SK-N-SH (cell line): ENCODE data around the gene OVAAL. TPM values are rescaled to one million over a fixed set of nuclear protein-coding genes. Genes with fewer than 3 reads are reported as not detected.

Source experiments
- CTCF ChIA-PET: fragments of 300-600, 350-600 bp; formaldehyde crosslinking; extraction: SDS; loops from one replicate; lab custom pipeline; 2021; lab: Yijun Ruan, JAX
- POLR2A ChIA-PET: fragments of 350-600 bp; sonication (Branson Sonifier 250); formaldehyde crosslinking; extraction: SDS; loops from one replicate; lab custom pipeline; 2020; ENCODE audit warnings: antibody characterized with exemption, inconsistent platforms; lab: Yijun Ruan, JAX
- DNase-seq: peaks from one replicate; pipeline ENCODE4 v3.0.0; 2012
- H2AFZ ChIP-seq: fragments of 200-600 bp; sonication (generic); 2 replicates; pipeline ENCODE4 v1.8.1; 2016; ENCODE audit warnings: antibody characterized with exemption, mild to moderate bottlenecking, low read depth
- H3F3A ChIP-seq: fragments of 200-600 bp; sonication (generic); replicated peaks from 2 replicates; pipeline ENCODE3; 2016; ENCODE audit warnings: antibody characterized with exemption, mild to moderate bottlenecking; ENCODE audit not compliant: insufficient read depth
- H3K27ac ChIP-seq, 2 experiments: fragments of 200-500 bp in 1 of 2; fragments of 200-600 bp in 1 of 2; sonication (Bioruptor generic) in 1 of 2; sonication (generic), shearing (Covaris generic) in 1 of 2; 2 replicates each; pipeline versions ENCODE4 v1.5.1 to v1.6.1; 2014 to 2016; ENCODE audit warnings: low read depth in 2 of 2, inconsistent platforms in 1 of 2, low read length in 1 of 2, mild to moderate bottlenecking in 1 of 2, mixed read lengths in 1 of 2
- H3K27me3 ChIP-seq: fragments of 200-600 bp; sonication (generic), shearing (Covaris generic); 2 replicates; pipeline ENCODE4 v1.6.1; 2016; ENCODE audit warnings: mixed run types; ENCODE audit not compliant: insufficient read depth
- H3K36me3 ChIP-seq, 2 experiments: fragments of 200-500 bp in 1 of 2; fragments of 200-600 bp in 1 of 2; sonication (Bioruptor generic) in 1 of 2; sonication (generic) in 1 of 2; replicated peaks in 1 of 2; 2 replicates each; pipeline versions ENCODE3 to v1.5.1; 2014 to 2016; ENCODE audit warnings: low read length in 1 of 2, mild to moderate bottlenecking in 1 of 2; ENCODE audit not compliant: insufficient read depth in 2 of 2, control insufficient read depth in 1 of 2
- H3K4me1 ChIP-seq, 2 experiments: fragments of 200-500 bp in 1 of 2; fragments of 200-600 bp in 1 of 2; sonication (Bioruptor generic) in 1 of 2; sonication (generic), shearing (Covaris generic) in 1 of 2; 2 replicates each; pipeline versions ENCODE4 v1.5.1 to v1.6.1; 2014 to 2016; ENCODE audit warnings: low read depth in 1 of 2, low read length in 1 of 2, mixed run types in 1 of 2; ENCODE audit not compliant: insufficient read depth in 2 of 2, control insufficient read depth in 1 of 2
- H3K4me2 ChIP-seq: fragments of 200-600 bp; sonication (generic), shearing (Covaris generic); 2 replicates; pipeline ENCODE4 v1.6.1; 2017; ENCODE audit warnings: mixed run types
- H3K4me3 ChIP-seq, 2 experiments: fragments of 200-500 bp in 1 of 2; fragments of 200-600 bp in 1 of 2; sonication (Bioruptor generic) in 1 of 2; sonication (generic), shearing (Covaris generic) in 1 of 2; 2 replicates each; pipeline versions ENCODE4 v1.5.1 to v1.8.1; 2014 to 2016; ENCODE audit warnings: low read depth in 2 of 2, inconsistent platforms in 1 of 2, low read length in 1 of 2, mild to moderate bottlenecking in 1 of 2, mixed read lengths in 1 of 2, moderate library complexity in 1 of 2
- H3K79me2 ChIP-seq: fragments of 200-600 bp; sonication (generic); 2 replicates; pipeline ENCODE4 v1.8.1; 2017; ENCODE audit warnings: mild to moderate bottlenecking; ENCODE audit not compliant: insufficient read depth
- H3K9ac ChIP-seq: fragments of 200-600 bp; sonication (generic); 2 replicates; pipeline ENCODE4 v1.6.1; 2017; ENCODE audit warnings: mixed run types
- H3K9me2 ChIP-seq: fragments of 200-600 bp; sonication (generic); 2 replicates; pipeline ENCODE4 v1.6.1; 2017; ENCODE audit warnings: mixed run types
- H3K9me3 ChIP-seq: fragments of 200-600 bp; sonication (generic); 2 replicates; pipeline ENCODE4 v1.6.1; 2017; ENCODE audit warnings: mixed run types, mild to moderate bottlenecking, moderate library complexity
- H4K20me1 ChIP-seq: fragments of 200-600 bp; sonication (generic); 2 replicates; pipeline ENCODE4 v1.6.1; 2017; ENCODE audit warnings: mild to moderate bottlenecking, mixed run types; ENCODE audit not compliant: insufficient read depth
- CHD2 ChIP-seq: fragments of 150-350 bp; IDR thresholded peaks from 2 replicates; pipeline ENCODE4 v1.6.1; 2018; ENCODE audit warnings: low read length; ENCODE audit not compliant: partially characterized antibody
- ELF1 ChIP-seq: IDR thresholded peaks from 2 replicates; pipeline ENCODE4 v1.4.0; 2012
- EP300 ChIP-seq, 2 experiments: IDR thresholded peaks; 2 replicates each; pipeline versions ENCODE4 v1.4.0 to v1.6.1; 2012; ENCODE audit warnings: borderline replicate concordance in 1 of 2, low read depth in 1 of 2, low read length in 1 of 2
- FOXJ3 ChIP-seq: sonication (generic); formaldehyde crosslinking; IDR thresholded peaks from 2 replicates; pipeline ENCODE4 v1.5.1; 2020; ENCODE audit warnings: mild to moderate bottlenecking, missing genetic modification reagents
- FOXM1 ChIP-seq: IDR thresholded peaks from 2 replicates; pipeline ENCODE4 v1.4.0; 2012; ENCODE audit warnings: low read depth, mild to moderate bottlenecking
- GATA2 ChIP-seq: sonication (generic); formaldehyde crosslinking; IDR thresholded peaks from 2 replicates; pipeline ENCODE4 v1.5.0; 2020; ENCODE audit warnings: mild to moderate bottlenecking, missing genetic modification reagents
- JUND ChIP-seq: IDR thresholded peaks from 2 replicates; pipeline ENCODE4 v1.4.0; 2012
- MEF2A ChIP-seq: IDR thresholded peaks from 2 replicates; pipeline ENCODE4 v1.4.0; 2012; ENCODE audit warnings: low read depth, borderline replicate concordance
- MXI1 ChIP-seq: IDR thresholded peaks from 2 replicates; pipeline ENCODE4 v1.6.1; 2012; ENCODE audit warnings: mild to moderate bottlenecking, low read depth, low read length, improper control_type of control experiment
- NFIC ChIP-seq: IDR thresholded peaks from 2 replicates; pipeline ENCODE4 v1.4.0; 2012; ENCODE audit warnings: borderline replicate concordance
- NRF1 ChIP-seq: IDR thresholded peaks from 2 replicates; pipeline ENCODE4 v1.6.1; 2012; ENCODE audit warnings: low read depth, mild to moderate bottlenecking, low read length
- RCOR1 ChIP-seq: fragments of 150-350 bp; IDR thresholded peaks from 2 replicates; pipeline ENCODE4 v1.6.1; 2017; ENCODE audit warnings: antibody characterized with exemption, low read length
- RFX5 ChIP-seq: IDR thresholded peaks from 2 replicates; pipeline ENCODE4 v1.6.1; 2012; ENCODE audit warnings: mild to moderate bottlenecking, improper control_type of control experiment, low read length
- RXRA ChIP-seq: IDR thresholded peaks from 2 replicates; pipeline ENCODE4 v1.4.0; 2012; ENCODE audit warnings: low read depth, mild to moderate bottlenecking, borderline replicate concordance
- SIN3A ChIP-seq: IDR thresholded peaks from 2 replicates; pipeline ENCODE4 v1.6.1; 2012; ENCODE audit warnings: low read depth, mild to moderate bottlenecking, low read length, moderate library complexity, borderline replicate concordance
- SMC3 ChIP-seq: IDR thresholded peaks from 2 replicates; pipeline ENCODE4 v1.6.1; 2012; ENCODE audit warnings: low read depth, low read length, improper control_type of control experiment
- TEAD4 ChIP-seq: IDR thresholded peaks from 2 replicates; pipeline ENCODE4 v1.4.0; 2012; ENCODE audit warnings: mild to moderate bottlenecking, borderline replicate concordance; ENCODE audit not compliant: insufficient read depth
- YY1 ChIP-seq: IDR thresholded peaks from 2 replicates; pipeline ENCODE4 v1.4.0; 2012; ENCODE audit warnings: low read depth, mild to moderate bottlenecking
- WGBS: methylation state at CpG from one replicate; pipeline ENCODE4 v1.1.6; 2017; ENCODE audit warnings: low lambda C conversion rate; 5-methylcytosine and 5-hydroxymethylcytosine counted together
- polyA plus RNA-seq, 3 experiments: library from polyadenylated mRNA; depleted of rRNA; stranded (reverse); fragments of >200 nt; gene quantifications; 2 replicates each; pipeline ENCODE4 v1.2.3, GENCODE V29; 2012
- TF ChIP-seq, protein P1 (sequence below): fragments of 150-350 bp; IDR thresholded peaks from 2 replicates; pipeline ENCODE4 v1.6.1; 2016; ENCODE audit warnings: mild to moderate bottlenecking, low read depth, low read length
- TF ChIP-seq, protein P2 (sequence below): IDR thresholded peaks from 2 replicates; pipeline ENCODE4 v1.4.0; 2012; ENCODE audit warnings: low read depth, borderline replicate concordance
- TF ChIP-seq, protein P3 (sequence below): IDR thresholded peaks from 2 replicates; pipeline ENCODE4; 2012

The OVAAL gene
- polyA plus RNA-seq, 1 of the 3 experiments (the other 2 are of a cell fraction), result not detected

GRCh38 chr1:180594723-180595122, 36.0 kb downstream of the OVAAL start:
- H3K79me2 ChIP-seq, result no peaks in the 10 kb centered on the region
- H3K27me3 ChIP-seq, result no peaks in the 10 kb centered on the region
- H3K4me1 ChIP-seq, result peaks cover 0 to 38% of the 10 kb centered on the region in 2 experiments; a peak in 2 of 4 replicates
- CTCF ChIA-PET, result interaction anchor here (1.2 to 2.7 kb wide), 6 partner anchors 28 to 269 kb away, joined by 3 to 10 read pairs (median 6); partner anchors contain the start of gene XPR1
- H3F3A ChIP-seq, result no peaks in the 10 kb centered on the region
- H3K4me3 ChIP-seq, result no peak overlapping the region
- WGBS, result 55% methylated on average over 6 of the region's 6 CpGs
- H2AFZ ChIP-seq, result no peak overlapping the region
- POLR2A ChIA-PET, result no interaction called here
- H3K4me2 ChIP-seq, result no peak overlapping the region
- DNase-seq, result peak; percentile 55
- H3K9ac ChIP-seq, result no peak overlapping the region
- no peaks in the 10 kb centered on the region for H4K20me1 ChIP-seq
- TF ChIP-seq EP300 (IDR thresholded peaks at IDR 0.05; ENCODE audit: borderline replicate concordance in 1 of 2, low read depth in 1 of 2, low read length in 1 of 2) (peak in 1 of 2 experiments; percentile 63; a peak in 2 of 4 replicates), CHD2 (peak; percentile 13), RCOR1 (peak; percentile 62), JUND (no peak), GATA2 (CRISPR knock-in tag) (peak; percentile 31; the same call in 1 of the 2 replicates), FOXJ3 (CRISPR knock-in tag) (peak; percentile 18; the same call in 1 of the 2 replicates)
- TF ChIP-seq, protein P1, sequence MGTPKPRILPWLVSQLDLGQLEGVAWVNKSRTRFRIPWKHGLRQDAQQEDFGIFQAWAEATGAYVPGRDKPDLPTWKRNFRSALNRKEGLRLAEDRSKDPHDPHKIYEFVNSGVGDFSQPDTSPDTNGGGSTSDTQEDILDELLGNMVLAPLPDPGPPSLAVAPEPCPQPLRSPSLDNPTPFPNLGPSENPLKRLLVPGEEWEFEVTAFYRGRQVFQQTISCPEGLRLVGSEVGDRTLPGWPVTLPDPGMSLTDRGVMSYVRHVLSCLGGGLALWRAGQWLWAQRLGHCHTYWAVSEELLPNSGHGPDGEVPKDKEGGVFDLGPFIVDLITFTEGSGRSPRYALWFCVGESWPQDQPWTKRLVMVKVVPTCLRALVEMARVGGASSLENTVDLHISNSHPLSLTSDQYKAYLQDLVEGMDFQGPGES, result no peak
- H3K27ac ChIP-seq, result peak overlapping the region in 1 of 2 experiments; percentile 76; a peak in 1 of 4 replicates
- H3K9me3 ChIP-seq, result no peaks in the 10 kb centered on the region
- no peaks in the 10 kb centered on the region for H3K36me3 ChIP-seq
- H3K9me2 ChIP-seq, result no peaks in the 10 kb centered on the region

GRCh38 chr1:180595966-180596365, 37.2 kb downstream of the OVAAL start:
- POLR2A ChIA-PET, result interaction anchor here (0.6 to 0.7 kb wide), 2 partner anchors 26 to 94 kb away, joined by 3 to 4 read pairs; partner anchors contain the start of gene ACBD6
- CTCF ChIA-PET, result interaction anchor here (0.7 to 2.5 kb wide), 5 partner anchors 29 to 267 kb away, joined by 3 to 10 read pairs (median 5); partner anchors contain the start of gene XPR1
- H3K4me3 ChIP-seq, result no peak overlapping the region
- TF ChIP-seq ELF1 (no peak), EP300 (IDR thresholded peaks at IDR 0.05; ENCODE audit: borderline replicate concordance in 1 of 2, low read depth in 1 of 2, low read length in 1 of 2) (peak in 1 of 2 experiments; percentile 98; a peak in 2 of 4 replicates), SMC3 (no peak), YY1 (no peak), FOXM1 (no peak; the same call in 1 of the 2 replicates), CHD2 (peak; percentile 74), NFIC (no peak), TEAD4 (peak; percentile 58; the same call in 1 of the 2 replicates), NRF1 (no peak), RXRA (no peak), SIN3A (no peak), MEF2A (no peak), JUND (0 out of 2 replicates have a peak, but pooled peaks have one; percentile 21), GATA2 (CRISPR knock-in tag) (peak; percentile 91), RFX5 (no peak), MXI1 (peak; percentile 30; the same call in 1 of the 2 replicates)
- TF ChIP-seq, protein P2, sequence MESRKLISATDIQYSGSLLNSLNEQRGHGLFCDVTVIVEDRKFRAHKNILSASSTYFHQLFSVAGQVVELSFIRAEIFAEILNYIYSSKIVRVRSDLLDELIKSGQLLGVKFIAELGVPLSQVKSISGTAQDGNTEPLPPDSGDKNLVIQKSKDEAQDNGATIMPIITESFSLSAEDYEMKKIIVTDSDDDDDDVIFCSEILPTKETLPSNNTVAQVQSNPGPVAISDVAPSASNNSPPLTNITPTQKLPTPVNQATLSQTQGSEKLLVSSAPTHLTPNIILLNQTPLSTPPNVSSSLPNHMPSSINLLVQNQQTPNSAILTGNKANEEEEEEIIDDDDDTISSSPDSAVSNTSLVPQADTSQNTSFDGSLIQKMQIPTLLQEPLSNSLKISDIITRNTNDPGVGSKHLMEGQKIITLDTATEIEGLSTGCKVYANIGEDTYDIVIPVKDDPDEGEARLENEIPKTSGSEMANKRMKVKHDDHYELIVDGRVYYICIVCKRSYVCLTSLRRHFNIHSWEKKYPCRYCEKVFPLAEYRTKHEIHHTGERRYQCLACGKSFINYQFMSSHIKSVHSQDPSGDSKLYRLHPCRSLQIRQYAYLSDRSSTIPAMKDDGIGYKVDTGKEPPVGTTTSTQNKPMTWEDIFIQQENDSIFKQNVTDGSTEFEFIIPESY, result no peak
- TF ChIP-seq, protein P3, sequence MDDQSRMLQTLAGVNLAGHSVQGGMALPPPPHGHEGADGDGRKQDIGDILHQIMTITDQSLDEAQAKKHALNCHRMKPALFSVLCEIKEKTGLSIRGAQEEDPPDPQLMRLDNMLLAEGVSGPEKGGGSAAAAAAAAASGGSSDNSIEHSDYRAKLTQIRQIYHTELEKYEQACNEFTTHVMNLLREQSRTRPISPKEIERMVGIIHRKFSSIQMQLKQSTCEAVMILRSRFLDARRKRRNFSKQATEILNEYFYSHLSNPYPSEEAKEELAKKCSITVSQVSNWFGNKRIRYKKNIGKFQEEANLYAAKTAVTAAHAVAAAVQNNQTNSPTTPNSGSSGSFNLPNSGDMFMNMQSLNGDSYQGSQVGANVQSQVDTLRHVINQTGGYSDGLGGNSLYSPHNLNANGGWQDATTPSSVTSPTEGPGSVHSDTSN, result peak; percentile 44; the same call in 1 of the 2 replicates
- TF ChIP-seq, protein P1, result no peak

More at GRCh38 chr1:180595966-180596365, 37.2 kb downstream of the OVAAL start:
- WGBS, result 14% methylated on average over 2 of the region's 2 CpGs
- H3F3A ChIP-seq, result no peaks in the 10 kb centered on the region
- H2AFZ ChIP-seq, result no peak overlapping the region
- H3K36me3 ChIP-seq, result no peaks in the 10 kb centered on the region
- H3K4me1 ChIP-seq, result peaks cover 0 to 38% of the 10 kb centered on the region in 2 experiments; a peak in 2 of 4 replicates
- no peak overlapping the region for H3K4me2 ChIP-seq
- DNase-seq, result peak; percentile 61
- no peak overlapping the region for H3K9ac ChIP-seq
- peak overlapping the region in 1 of 2 experiments; percentile 76; a peak in 1 of 4 replicates for H3K27ac ChIP-seq
- no peaks in the 10 kb centered on the region for H3K79me2 ChIP-seq
- no peaks in the 10 kb centered on the region for H4K20me1 ChIP-seq
- H3K27me3 ChIP-seq, result no peaks in the 10 kb centered on the region
- H3K9me3 ChIP-seq, result no peaks in the 10 kb centered on the region
- H3K9me2 ChIP-seq, result no peaks in the 10 kb centered on the region
